HepG2 (cell line): ENCODE results near the gene KRT15. TPM values are rescaled to one million over a fixed set of nuclear protein-coding genes. Genes with fewer than 3 reads are reported as not detected.

Experiments used
- ADNP ChIP-seq: sonication (generic); formaldehyde crosslinking; IDR thresholded peaks from 2 replicates; pipeline ENCODE4 v1.4.0; 2020; ENCODE audit warnings: missing genetic modification reagents
- ETV6 ChIP-seq: sonication (generic); formaldehyde crosslinking; conservative IDR thresholded peaks from 2 replicates; pipeline ENCODE4 v1.4.0; 2020; ENCODE audit warnings: missing genetic modification reagents
- FOSL2 ChIP-seq: sonication (generic); formaldehyde crosslinking; IDR thresholded peaks from 2 replicates; pipeline ENCODE4 v1.4.0; 2020; ENCODE audit warnings: missing genetic modification reagents
- FUBP1 ChIP-seq: sonication (generic); formaldehyde crosslinking; IDR thresholded peaks from 2 replicates; pipeline ENCODE4 v1.5.1; 2020; ENCODE audit warnings: missing genetic modification reagents, mild to moderate bottlenecking, borderline replicate concordance
- HDAC6 ChIP-seq: fragments of 200-600 bp; sonication (generic); IDR thresholded peaks from 2 replicates; pipeline ENCODE4 v1.7.0; 2017; ENCODE audit warnings: mild to moderate bottlenecking, antibody characterized with exemption, low read length, low read depth
- HMG20A ChIP-seq: IDR thresholded peaks from 2 replicates; pipeline ENCODE4 v1.6.1; 2016; ENCODE audit warnings: borderline replicate concordance
- KDM3A ChIP-seq: IDR thresholded peaks from 2 replicates; pipeline ENCODE4 v1.6.1; 2018; ENCODE audit warnings: low read depth, missing compliant biosample characterization
- MYC ChIP-seq: sonication (generic); formaldehyde crosslinking; IDR thresholded peaks from 2 replicates; pipeline ENCODE4 v1.9.0; 2021; ENCODE audit warnings: missing genetic modification reagents, borderline replicate concordance
- NKX3-1 ChIP-seq: sonication (generic); formaldehyde crosslinking; IDR thresholded peaks from 2 replicates; pipeline ENCODE4 v1.5.0; 2020; ENCODE audit warnings: missing genetic modification reagents
- PREB ChIP-seq: sonication (generic); formaldehyde crosslinking; IDR thresholded peaks from 2 replicates; pipeline ENCODE4 v1.4.0; 2020; ENCODE audit warnings: missing genetic modification reagents
- RFX1 ChIP-seq: fragments of 450-650 bp; IDR thresholded peaks from 2 replicates; pipeline ENCODE4 v1.6.1; 2017
- ZBTB3 ChIP-seq: sonication (generic); formaldehyde crosslinking; IDR thresholded peaks from 2 replicates; pipeline ENCODE4 v1.4.0; 2020; ENCODE audit warnings: low read depth, mild to moderate bottlenecking, moderate library complexity, missing genetic modification reagents, borderline replicate concordance
- ZC3H13 ChIP-seq: sonication (generic); formaldehyde crosslinking; IDR thresholded peaks from 2 replicates; pipeline ENCODE4 v1.8.1; 2023; ENCODE audit warnings: mild to moderate bottlenecking, missing genetic modification reagents, moderate library complexity
- ZNF460 ChIP-seq: sonication (generic); formaldehyde crosslinking; IDR thresholded peaks from 2 replicates; pipeline ENCODE4 v1.5.1; 2020; ENCODE audit warnings: missing genetic modification reagents, mild to moderate bottlenecking, borderline replicate concordance
- ZNF546 ChIP-seq: sonication (generic); formaldehyde crosslinking; conservative IDR thresholded peaks from 2 replicates; pipeline ENCODE4 v1.8.1; 2023; ENCODE audit warnings: mild to moderate bottlenecking, missing genetic modification reagents
- ZNF550 ChIP-seq: sonication (generic); formaldehyde crosslinking; IDR thresholded peaks from 2 replicates; pipeline ENCODE4 v1.4.0; 2020; ENCODE audit warnings: mild to moderate bottlenecking, missing genetic modification reagents, borderline replicate concordance
- polyA plus RNA-seq, 8 experiments: library from polyadenylated mRNA; depleted of rRNA in 3 of 8; stranded (reverse) in 7 of 8; unstranded in 1 of 8; fragments of >200 nt; fragmentation: Illumina TruSeq in 4 of 8; extraction: Trizol in 4 of 8; gene quantifications; 2 replicates each; pipeline versions ENCODE4 v1.2.1 to v1.2.3, GENCODE V29; 2011 to 2016; ENCODE audit warnings: low read depth in 4 of 8, missing spikeins in 1 of 8, mixed read lengths in 1 of 8; ENCODE audit not compliant: insufficient read depth in 1 of 8
- total RNA-seq, 5 experiments: library from RNA; depleted of rRNA; stranded (reverse); fragments of >200 nt; fragmentation: Illumina TruSeq; extraction: Trizol; gene quantifications; 2 replicates each; pipeline ENCODE4 v1.2.3, GENCODE V29; 2016; ENCODE audit warnings: low read depth in 1 of 5
- TF ChIP-seq, protein P1 (sequence below): sonication (generic); formaldehyde crosslinking; IDR thresholded peaks from 2 replicates; pipeline ENCODE4 v1.5.0; 2020; ENCODE audit warnings: mild to moderate bottlenecking, missing genetic modification reagents, borderline replicate concordance
- TF ChIP-seq, protein P2 (sequence below), 2 experiments: sonication (generic) in 1 of 2; formaldehyde crosslinking in 1 of 2; IDR thresholded peaks; 2 replicates each; pipeline versions ENCODE4 v1.4.0 to v1.6.1; 2016 to 2020; ENCODE audit warnings: borderline replicate concordance in 1 of 2, low read depth in 1 of 2, mild to moderate bottlenecking in 1 of 2, missing genetic modification reagents in 1 of 2

The KRT15 gene
- total and polyA plus RNA-seq, 2 of the 13 experiments (the other 11 are each of a cell fraction or from before 2014, with no cell fraction given): 0.46 to 0.63 TPM

- TF ChIP-seq, protein P1, sequence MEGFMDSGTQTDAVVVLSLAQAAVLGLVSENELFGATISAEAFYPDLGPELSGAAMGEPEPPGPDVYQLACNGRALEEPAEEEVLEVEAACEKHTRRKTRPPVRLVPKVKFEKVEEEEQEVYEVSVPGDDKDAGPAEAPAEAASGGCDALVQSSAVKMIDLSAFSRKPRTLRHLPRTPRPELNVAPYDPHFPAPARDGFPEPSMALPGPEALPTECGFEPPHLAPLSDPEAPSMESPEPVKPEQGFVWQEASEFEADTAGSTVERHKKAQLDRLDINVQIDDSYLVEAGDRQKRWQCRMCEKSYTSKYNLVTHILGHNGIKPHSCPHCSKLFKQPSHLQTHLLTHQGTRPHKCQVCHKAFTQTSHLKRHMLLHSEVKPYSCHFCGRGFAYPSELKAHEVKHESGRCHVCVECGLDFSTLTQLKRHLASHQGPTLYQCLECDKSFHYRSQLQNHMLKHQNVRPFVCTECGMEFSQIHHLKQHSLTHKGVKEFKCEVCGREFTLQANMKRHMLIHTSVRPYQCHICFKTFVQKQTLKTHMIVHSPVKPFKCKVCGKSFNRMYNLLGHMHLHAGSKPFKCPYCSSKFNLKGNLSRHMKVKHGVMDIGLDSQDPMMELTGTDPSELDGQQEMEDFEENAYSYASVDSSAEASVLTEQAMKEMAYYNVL (CRISPR knock-in tag): peak; percentile 90; the same call in 1 of the 2 replicates
- no peak; the same call in none of the 2 replicates for TF ChIP-seq ETV6 (CRISPR knock-in tag)
- TF ChIP-seq ZNF550 (CRISPR knock-in tag): no peak
- TF ChIP-seq ZNF546 (CRISPR knock-in tag): peak; percentile 82; the same call in 1 of the 2 replicates
- no peak; the same call in 1 of the 2 replicates for TF ChIP-seq ADNP (CRISPR knock-in tag)
- no peak for TF ChIP-seq ZBTB3
- TF ChIP-seq, protein P2, sequence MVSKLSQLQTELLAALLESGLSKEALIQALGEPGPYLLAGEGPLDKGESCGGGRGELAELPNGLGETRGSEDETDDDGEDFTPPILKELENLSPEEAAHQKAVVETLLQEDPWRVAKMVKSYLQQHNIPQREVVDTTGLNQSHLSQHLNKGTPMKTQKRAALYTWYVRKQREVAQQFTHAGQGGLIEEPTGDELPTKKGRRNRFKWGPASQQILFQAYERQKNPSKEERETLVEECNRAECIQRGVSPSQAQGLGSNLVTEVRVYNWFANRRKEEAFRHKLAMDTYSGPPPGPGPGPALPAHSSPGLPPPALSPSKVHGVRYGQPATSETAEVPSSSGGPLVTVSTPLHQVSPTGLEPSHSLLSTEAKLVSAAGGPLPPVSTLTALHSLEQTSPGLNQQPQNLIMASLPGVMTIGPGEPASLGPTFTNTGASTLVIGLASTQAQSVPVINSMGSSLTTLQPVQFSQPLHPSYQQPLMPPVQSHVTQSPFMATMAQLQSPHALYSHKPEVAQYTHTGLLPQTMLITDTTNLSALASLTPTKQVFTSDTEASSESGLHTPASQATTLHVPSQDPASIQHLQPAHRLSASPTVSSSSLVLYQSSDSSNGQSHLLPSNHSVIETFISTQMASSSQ (IDR thresholded peaks at IDR 0.05; ENCODE audit: low read depth): no peak
- TF ChIP-seq, protein P2 (CRISPR knock-in tag; IDR thresholded peaks at IDR 0.05; ENCODE audit: borderline replicate concordance): peak; percentile 56; the same call in 1 of the 2 replicates
- TF ChIP-seq ZNF460 (CRISPR knock-in tag): no peak
- peak; percentile 5; the same call in 1 of the 2 replicates for TF ChIP-seq FOSL2
- no peak for TF ChIP-seq NKX3-1
- TF ChIP-seq RFX1: no peak
- peak; percentile 89; the same call in 1 of the 2 replicates for TF ChIP-seq KDM3A
- TF ChIP-seq ZC3H13 (CRISPR knock-in tag): no peak
- TF ChIP-seq MYC (CRISPR knock-in tag): peak; percentile 28; the same call in 1 of the 2 replicates
- no peak for TF ChIP-seq PREB (CRISPR knock-in tag)
- TF ChIP-seq HDAC6: no peak
- no peak for TF ChIP-seq FUBP1
- TF ChIP-seq HMG20A (CRISPR knock-in tag): no peak
These were observed 30.3 kb upstream of the KRT15 start (continued) for GRCh38 chr17:41548844-41549595.
